Natural killer cell treated with Interleukin-12 subunit alpha and Interleukin-12 subunit beta and Interleukin-15 and Interleukin-18, amount 100 ng/mL, for 72 hours (primary cell): Measurements from ENCODE around the gene CEP112. TPM values are rescaled to one million over a fixed set of nuclear protein-coding genes. Genes with fewer than 3 reads are reported as not detected.

ENCODE experiments used
- ATAC-seq, 2 donors: fragments of 150-1000 bp; cut with Tn5 transposase in 1 of 2; sonication (Bioruptor Pico), chemical (Tn5 transposase) in 1 of 2; 2 replicates each; pipeline ENCODE4 v1.10.0; 2021
- DNase-seq: peaks from one replicate; pipeline ENCODE4 v3.0.0; 2022; ENCODE audit warnings: low spot score
- H3K27ac Mint-ChIP-seq, 2 donors: 1 replicate in 1 of 2; 2 replicates in 1 of 2; pipeline ENCODE4 v1.8.0; 2022; ENCODE audit warnings: mixed read lengths in 2 of 2, mild to moderate bottlenecking in 1 of 2, moderate library complexity in 1 of 2
- H3K27me3 Mint-ChIP-seq, 2 donors: 1 replicate in 1 of 2; 2 replicates in 1 of 2; pipeline ENCODE4 v1.8.0; 2022; ENCODE audit warnings: mixed read lengths in 2 of 2
- H3K36me3 Mint-ChIP-seq: one replicate; pipeline ENCODE4 v1.8.0; 2022; ENCODE audit warnings: mixed read lengths
- H3K4me1 Mint-ChIP-seq, 2 donors: 1 replicate in 1 of 2; 2 replicates in 1 of 2; pipeline ENCODE4 v1.8.0; 2022; ENCODE audit warnings: low read depth in 2 of 2, mixed read lengths in 2 of 2, mild to moderate bottlenecking in 1 of 2
- H3K4me3 Mint-ChIP-seq: one replicate; pipeline ENCODE4 v1.8.0; 2022; ENCODE audit warnings: mixed read lengths
- H3K9me3 Mint-ChIP-seq: 2 replicates; pipeline ENCODE4 v1.8.0; 2022; ENCODE audit warnings: mixed read lengths
- total RNA-seq, 2 donors: library from RNA; stranded (reverse); gene quantifications; one replicate each; pipeline ENCODE4 v1.2.3, GENCODE V29; 2022

CEP112 gene
- total RNA-seq, 2 donors from 2014 or later = 2.3 to 5.5 TPM

GRCh38 chr17:66000216-66000615 is 191.7 kb downstream of the CEP112 start:
- no peak for ATAC-seq
- Mint-ChIP-seq H3K9me3 (no peaks in the 10 kb centered on the region), H3K4me3 (no peak overlapping the region), H3K36me3 (no peaks in the 10 kb centered on the region), H3K27me3 (peaks cover 6 to 12% of the 10 kb centered on the region in 2 donors), H3K27ac (no peak overlapping the region), H3K4me1 (no peaks in the 10 kb centered on the region)
- DNase-seq = no peak

GRCh38 chr17:65998675-65999074 is 193.3 kb downstream of the CEP112 start:
- H3K9me3 Mint-ChIP-seq = no peaks in the 10 kb centered on the region
- H3K4me1 Mint-ChIP-seq = no peaks in the 10 kb centered on the region
- no peak overlapping the region for H3K4me3 Mint-ChIP-seq
- ATAC-seq (no peak), DNase-seq (no peak)
- H3K27ac Mint-ChIP-seq = no peak overlapping the region
- no peaks in the 10 kb centered on the region for H3K36me3 Mint-ChIP-seq
- peaks cover 6 to 12% of the 10 kb centered on the region in 2 donors for H3K27me3 Mint-ChIP-seq

- Mint-ChIP-seq H3K27me3 (peaks cover 11 to 12% of the 10 kb centered on the region in 2 donors), H3K4me3 (no peak overlapping the region), H3K4me1 (no peaks in the 10 kb centered on the region), H3K36me3 (no peaks in the 10 kb centered on the region), H3K27ac (no peak overlapping the region), H3K9me3 (no peaks in the 10 kb centered on the region)
- ATAC-seq (no peak), DNase-seq (no peak)
Measured at GRCh38 chr17:65994679-65995078, 197.3 kb downstream of the CEP112 start.

- Mint-ChIP-seq H3K4me3 (no peak overlapping the region), H3K27me3 (peaks cover 8 to 9% of the 10 kb centered on the region in 2 donors), H3K36me3 (no peaks in the 10 kb centered on the region), H3K9me3 (no peaks in the 10 kb centered on the region), H3K27ac (no peak overlapping the region), H3K4me1 (no peaks in the 10 kb centered on the region)
- DNase-seq (no peak), ATAC-seq (no peak)
Measured at GRCh38 chr17:65994114-65994513, 197.8 kb downstream of the CEP112 start.

GRCh38 chr17:65990593-65990992 is 201.3 kb downstream of the CEP112 start:
- no peaks in the 10 kb centered on the region for H3K4me1 Mint-ChIP-seq
- H3K36me3 Mint-ChIP-seq = peaks cover 17% of the 10 kb centered on the region
- no peak for DNase-seq
- H3K9me3 Mint-ChIP-seq = peaks cover 4% of the 10 kb centered on the region
- no peak overlapping the region for H3K4me3 Mint-ChIP-seq
- peaks cover 12 to 26% of the 10 kb centered on the region in 2 donors for H3K27me3 Mint-ChIP-seq
- peak in 1 of 2 donors; percentile 60 for ATAC-seq
- no peak overlapping the region for H3K27ac Mint-ChIP-seq

- no peak for ATAC-seq
- Mint-ChIP-seq H3K4me1 (no peaks in the 10 kb centered on the region), H3K36me3 (peaks cover 17% of the 10 kb centered on the region), H3K4me3 (no peak overlapping the region), H3K27ac (no peak overlapping the region), H3K27me3 (peaks cover 21 to 45% of the 10 kb centered on the region in 2 donors), H3K9me3 (peaks cover 4% of the 10 kb centered on the region)
- no peak for DNase-seq
Measured at GRCh38 chr17:65988451-65988850, 203.5 kb downstream of the CEP112 start.

GRCh38 chr17:65987988-65988387 is 203.9 kb downstream of the CEP112 start:
- H3K36me3 Mint-ChIP-seq = peaks cover 17% of the 10 kb centered on the region
- DNase-seq (no peak), ATAC-seq (no peak)
- peaks cover 4% of the 10 kb centered on the region for H3K9me3 Mint-ChIP-seq
- H3K27ac Mint-ChIP-seq = no peak overlapping the region
- peaks cover 21 to 45% of the 10 kb centered on the region in 2 donors for H3K27me3 Mint-ChIP-seq
- no peak overlapping the region for H3K4me3 Mint-ChIP-seq
- no peaks in the 10 kb centered on the region for H3K4me1 Mint-ChIP-seq

- Mint-ChIP-seq H3K27ac (no peak overlapping the region), H3K4me1 (no peaks in the 10 kb centered on the region), H3K4me3 (no peak overlapping the region), H3K9me3 (peaks cover 4% of the 10 kb centered on the region), H3K36me3 (peaks cover 17% of the 10 kb centered on the region), H3K27me3 (peaks cover 20 to 49% of the 10 kb centered on the region in 2 donors)
- ATAC-seq (no peak), DNase-seq (no peak)
Measured at GRCh38 chr17:65985571-65985970, 206.4 kb downstream of the CEP112 start.

GRCh38 chr17:65984299-65984698 is 207.6 kb downstream of the CEP112 start:
- H3K4me3 Mint-ChIP-seq = no peak overlapping the region
- peaks cover 4% of the 10 kb centered on the region for H3K9me3 Mint-ChIP-seq
- DNase-seq = no peak
- H3K27ac Mint-ChIP-seq = no peak overlapping the region
- H3K36me3 Mint-ChIP-seq = peaks cover 17% of the 10 kb centered on the region
- ATAC-seq = no peak
- H3K4me1 Mint-ChIP-seq = no peaks in the 10 kb centered on the region
- H3K27me3 Mint-ChIP-seq = peaks cover 20 to 51% of the 10 kb centered on the region in 2 donors

- Mint-ChIP-seq H3K9me3 (no peaks in the 10 kb centered on the region), H3K4me3 (no peak overlapping the region), H3K27ac (no peak overlapping the region), H3K27me3 (peaks cover 15 to 34% of the 10 kb centered on the region in 2 donors), H3K36me3 (no peaks in the 10 kb centered on the region), H3K4me1 (no peaks in the 10 kb centered on the region)
- ATAC-seq (no peak), DNase-seq (no peak)
Measured at GRCh38 chr17:65978871-65979270, 213.1 kb downstream of the CEP112 start.

GRCh38 chr17:65977041-65977440 is 214.9 kb downstream of the CEP112 start:
- Mint-ChIP-seq H3K4me1 (no peaks in the 10 kb centered on the region), H3K9me3 (no peaks in the 10 kb centered on the region), H3K36me3 (no peaks in the 10 kb centered on the region), H3K4me3 (no peak overlapping the region), H3K27me3 (peaks cover 8 to 34% of the 10 kb centered on the region in 2 donors), H3K27ac (no peak overlapping the region)
- DNase-seq (no peak), ATAC-seq (no peak)

GRCh38 chr17:65975878-65976277 is 216.1 kb downstream of the CEP112 start:
- DNase-seq (no peak), ATAC-seq (no peak)
- no peaks in the 10 kb centered on the region for H3K36me3 Mint-ChIP-seq
- H3K27me3 Mint-ChIP-seq = peaks cover 8 to 28% of the 10 kb centered on the region in 2 donors
- no peak overlapping the region for H3K4me3 Mint-ChIP-seq
- H3K4me1 Mint-ChIP-seq = no peaks in the 10 kb centered on the region
- no peak overlapping the region for H3K27ac Mint-ChIP-seq
- no peaks in the 10 kb centered on the region for H3K9me3 Mint-ChIP-seq

- DNase-seq = no peak
- ATAC-seq = no peak
- Mint-ChIP-seq H3K36me3 (no peaks in the 10 kb centered on the region), H3K4me3 (no peak overlapping the region), H3K4me1 (no peaks in the 10 kb centered on the region), H3K27ac (no peak overlapping the region), H3K27me3 (peaks cover 8 to 23% of the 10 kb centered on the region in 2 donors), H3K9me3 (no peaks in the 10 kb centered on the region)
Measured at GRCh38 chr17:65973237-65973636, 218.7 kb downstream of the CEP112 start.

- Mint-ChIP-seq H3K27me3 (peaks cover 0 to 12% of the 10 kb centered on the region in 2 donors), H3K4me3 (no peak overlapping the region), H3K27ac (no peak overlapping the region), H3K9me3 (no peaks in the 10 kb centered on the region), H3K36me3 (no peaks in the 10 kb centered on the region), H3K4me1 (no peaks in the 10 kb centered on the region)
- DNase-seq (no peak), ATAC-seq (no peak)
Measured at GRCh38 chr17:65967372-65967771, 224.6 kb downstream of the CEP112 start.

- Mint-ChIP-seq H3K27me3 (peaks cover 0 to 12% of the 10 kb centered on the region in 2 donors), H3K9me3 (no peaks in the 10 kb centered on the region), H3K4me1 (no peaks in the 10 kb centered on the region), H3K27ac (no peak overlapping the region), H3K36me3 (no peaks in the 10 kb centered on the region), H3K4me3 (no peak overlapping the region)
- ATAC-seq (no peak), DNase-seq (no peak)
Measured at GRCh38 chr17:65966072-65966695, 225.7 kb downstream of the CEP112 start.
